GM18498 (cell line): ENCODE results near the gene IL33.

Experiments used
- ATAC-seq: cut with Tn5 transposase; IDR thresholded peaks from one replicate; pipeline ENCODE4 v1.9.1; 2021; ENCODE audit warnings: mild to moderate bottlenecking, moderate library complexity; ENCODE audit not compliant: unreplicated experiment

The IL33 gene

GRCh38 chr9:6216002-6216401 is 395 bp downstream of the IL33 start:
- no peak for ATAC-seq

- no peak for ATAC-seq
Observed at GRCh38 chr9:6216951-6217350, 1.3 kb downstream of the IL33 start.

GRCh38 chr9:6218099-6218502 is 2.5 kb downstream of the IL33 start:
- ATAC-seq = no peak

GRCh38 chr9:6219040-6219439 is 3.4 kb downstream of the IL33 start:
- ATAC-seq = no peak

GRCh38 chr9:6219981-6220380 is 4.4 kb downstream of the IL33 start:
- ATAC-seq = no peak

GRCh38 chr9:6224393-6225154 is 9.0 kb downstream of the IL33 start:
- no peak for ATAC-seq

- no peak for ATAC-seq
Observed at GRCh38 chr9:6226696-6227095, 11.1 kb downstream of the IL33 start.

- ATAC-seq = no peak
Observed at GRCh38 chr9:6229186-6229585, 13.6 kb downstream of the IL33 start.

GRCh38 chr9:6229619-6230018 is 14.0 kb downstream of the IL33 start:
- no peak for ATAC-seq

- no peak for ATAC-seq
Observed at GRCh38 chr9:6230037-6230780, 14.6 kb downstream of the IL33 start.

- no peak for ATAC-seq
Observed at GRCh38 chr9:6232336-6232945, 16.8 kb downstream of the IL33 start.

GRCh38 chr9:6234014-6234413 is 18.4 kb downstream of the IL33 start:
- ATAC-seq = no peak

- no peak for ATAC-seq
Observed at GRCh38 chr9:6237267-6237666, 21.7 kb downstream of the IL33 start.

- ATAC-seq = no peak
Observed at GRCh38 chr9:6239048-6239461, 23.4 kb downstream of the IL33 start.

- ATAC-seq = no peak
Observed at GRCh38 chr9:6239694-6240093, 24.1 kb downstream of the IL33 start.

GRCh38 chr9:6243746-6244145 is 28.1 kb downstream of the IL33 start:
- ATAC-seq = peak; percentile 86

- no peak for ATAC-seq
Observed at GRCh38 chr9:6247266-6247665, 31.7 kb downstream of the IL33 start.

GRCh38 chr9:6268826-6269397 is 53.3 kb downstream of the IL33 start:
- ATAC-seq = no peak

GRCh38 chr9:6270896-6271295 is 55.3 kb downstream of the IL33 start:
- no peak for ATAC-seq

- no peak for ATAC-seq
Observed at GRCh38 chr9:6271508-6272228, 56.1 kb downstream of the IL33 start.

GRCh38 chr9:6272229-6272598 is 56.6 kb downstream of the IL33 start:
- ATAC-seq = no peak
